HG03342 (cell line): ENCODE data around the gene PRR12.

Experiments
- ATAC-seq: cut with Tn5 transposase; IDR thresholded peaks from one replicate; pipeline ENCODE4 v1.9.1; 2021; ENCODE audit warnings: mild to moderate bottlenecking, moderate library complexity; ENCODE audit not compliant: unreplicated experiment

The PRR12 gene

DNA sequence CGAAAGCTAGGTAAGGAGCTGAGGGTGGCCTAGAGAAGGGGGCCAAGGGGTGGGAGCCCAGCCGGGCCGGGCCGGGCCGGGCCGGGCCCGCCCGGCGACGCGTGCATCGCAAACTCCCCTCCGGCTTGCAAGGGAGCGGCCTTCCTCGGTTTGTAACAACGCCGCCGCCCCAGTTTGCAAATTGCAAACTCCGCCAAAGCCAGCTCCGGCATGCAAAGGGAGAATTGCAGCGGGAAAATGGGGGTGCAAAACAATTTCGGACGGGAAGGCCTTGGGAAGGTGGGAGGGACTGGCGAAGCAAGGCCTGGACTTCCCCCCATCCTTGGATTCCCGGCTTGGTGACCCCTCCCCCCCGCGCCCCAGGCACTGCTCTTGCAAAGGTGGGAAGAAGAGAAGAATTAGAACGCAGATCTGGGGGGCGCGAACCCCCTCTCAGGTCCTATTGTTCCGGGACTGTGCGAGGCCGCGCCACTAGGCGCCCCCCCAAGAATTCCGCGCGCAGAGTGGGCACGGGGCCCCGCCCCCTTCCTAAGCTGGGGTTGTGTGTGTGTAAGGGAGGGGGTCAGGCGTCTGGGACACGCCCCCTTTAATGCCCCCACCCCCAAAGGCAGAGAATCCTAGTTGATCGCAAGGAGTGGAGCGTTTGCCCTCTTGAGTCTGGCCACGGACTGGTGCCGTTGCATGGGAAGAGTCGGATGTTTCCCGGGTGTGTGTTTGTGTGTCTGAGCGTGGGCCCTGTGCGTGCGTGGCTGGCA is 926 bp downstream of the PRR12 start:
- ATAC-seq: no peak

DNA sequence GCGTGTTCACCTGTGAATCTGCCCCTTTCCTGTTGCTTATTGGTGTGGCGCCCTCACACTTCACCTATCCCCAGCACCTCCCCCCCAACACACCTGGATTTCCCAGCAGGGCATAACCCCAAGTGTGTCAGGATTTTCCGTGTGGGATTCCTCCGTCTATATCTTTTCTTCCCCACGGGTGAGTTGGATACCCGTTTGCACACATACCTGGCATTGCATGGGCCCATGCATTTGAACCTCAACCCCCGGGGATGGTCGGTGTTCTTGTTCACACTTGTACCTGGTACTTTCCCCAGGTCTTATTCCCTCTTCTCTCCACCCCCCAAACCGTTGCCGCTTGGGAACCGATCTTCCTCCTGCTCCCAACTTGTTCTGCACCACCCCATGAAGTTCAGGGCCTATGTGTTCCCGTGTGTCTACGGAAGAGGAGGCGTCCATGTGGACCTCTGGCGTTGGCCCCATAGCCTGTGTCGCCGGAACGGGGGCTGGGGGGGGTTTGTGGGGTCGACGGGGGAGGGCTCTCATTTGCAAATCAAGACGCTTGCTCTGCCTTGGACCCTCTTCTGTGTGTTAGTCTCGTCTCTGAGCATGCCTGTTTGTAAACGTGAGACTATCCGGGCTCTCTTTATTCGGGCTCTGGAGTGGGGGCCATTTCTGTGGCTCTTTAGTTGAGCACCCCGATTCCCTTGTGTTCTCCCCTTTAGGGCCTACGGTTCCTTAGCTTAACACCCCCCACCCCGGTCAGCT is 1.7 kb downstream of the PRR12 start:
- ATAC-seq: no peak

DNA sequence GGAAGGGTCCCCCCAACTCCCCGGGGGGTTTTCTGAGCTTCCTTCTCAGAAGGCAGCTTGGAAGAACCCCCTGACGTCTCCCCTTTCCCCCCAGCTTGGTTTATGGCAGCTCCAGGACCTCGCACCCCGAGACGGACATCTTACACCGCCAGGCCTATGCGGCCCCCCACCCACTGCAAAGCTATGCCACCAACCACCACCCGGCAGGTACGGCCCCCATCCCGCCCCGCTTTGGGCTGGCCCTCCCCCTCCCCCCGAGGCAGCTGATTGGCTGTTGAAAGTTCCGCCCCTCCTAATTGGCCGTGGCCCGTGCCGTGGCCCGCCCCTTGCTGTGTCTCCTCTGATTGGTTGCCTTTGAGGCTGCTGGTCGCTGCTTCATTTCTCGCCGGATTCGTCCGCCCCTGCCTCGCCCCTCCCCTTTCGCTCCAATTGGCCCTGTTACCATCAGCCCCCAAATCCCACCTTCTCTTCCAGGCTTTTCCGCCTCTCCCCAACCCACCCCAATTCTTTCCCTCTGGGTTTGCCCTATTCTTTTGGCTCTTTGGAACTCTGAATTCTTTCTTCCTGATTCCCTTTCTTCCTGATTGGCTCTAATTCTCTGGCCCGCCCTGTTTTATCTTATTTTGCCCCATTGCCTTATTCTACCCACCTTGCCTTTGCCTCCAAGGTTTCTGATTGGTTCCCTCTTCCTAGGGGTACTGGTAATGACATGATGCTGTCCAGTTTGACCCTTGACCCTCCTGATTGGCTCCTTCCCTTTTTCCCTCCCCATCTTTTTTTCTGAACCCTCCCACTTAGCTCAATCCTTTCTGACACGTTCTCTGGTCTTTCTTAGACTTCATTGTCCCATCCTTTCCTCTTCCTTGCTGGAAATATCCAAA is 2.5 kb downstream of the PRR12 start:
- ATAC-seq: peak; percentile 39

DNA sequence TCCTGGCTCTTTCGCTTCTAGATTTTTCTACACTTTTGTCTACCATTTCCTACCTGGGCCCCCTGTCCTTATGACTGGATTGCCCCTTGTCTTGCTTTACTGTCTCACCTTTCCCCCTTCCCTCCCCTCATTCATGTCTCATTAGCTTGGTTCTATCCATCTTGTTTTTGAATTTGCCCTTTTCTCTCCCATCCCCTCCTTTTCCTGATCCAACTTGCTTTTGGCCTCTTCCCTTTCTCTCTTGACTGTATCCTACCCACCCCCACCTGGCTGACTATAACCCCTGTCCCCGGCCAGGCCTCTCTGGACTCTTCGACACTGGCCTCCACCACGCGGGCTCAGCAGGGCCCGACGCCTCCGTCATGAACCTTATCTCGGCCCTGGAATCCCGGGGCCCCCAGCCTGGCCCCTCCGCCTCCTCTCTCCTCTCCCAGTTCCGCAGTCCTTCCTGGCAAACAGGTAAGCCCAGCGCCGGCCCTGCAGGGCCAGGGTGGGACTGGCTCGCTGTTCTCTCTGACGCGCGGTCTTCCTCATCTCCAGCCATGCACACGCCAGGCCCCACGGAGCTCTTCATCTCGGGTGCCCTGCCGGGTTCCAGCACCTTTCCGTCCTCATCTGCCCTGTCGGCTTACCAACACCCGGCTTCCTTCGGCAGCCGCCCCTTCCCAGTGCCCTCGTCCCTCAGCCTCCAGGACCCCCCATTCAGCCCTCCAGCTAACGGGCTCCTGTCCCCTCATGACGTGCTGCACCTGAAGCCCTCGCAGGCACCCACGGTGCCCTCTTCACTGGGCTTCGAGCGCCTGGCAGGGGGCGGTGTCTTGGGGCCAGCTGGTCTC is 3.4 kb downstream of the PRR12 start:
- no peak for ATAC-seq

DNA sequence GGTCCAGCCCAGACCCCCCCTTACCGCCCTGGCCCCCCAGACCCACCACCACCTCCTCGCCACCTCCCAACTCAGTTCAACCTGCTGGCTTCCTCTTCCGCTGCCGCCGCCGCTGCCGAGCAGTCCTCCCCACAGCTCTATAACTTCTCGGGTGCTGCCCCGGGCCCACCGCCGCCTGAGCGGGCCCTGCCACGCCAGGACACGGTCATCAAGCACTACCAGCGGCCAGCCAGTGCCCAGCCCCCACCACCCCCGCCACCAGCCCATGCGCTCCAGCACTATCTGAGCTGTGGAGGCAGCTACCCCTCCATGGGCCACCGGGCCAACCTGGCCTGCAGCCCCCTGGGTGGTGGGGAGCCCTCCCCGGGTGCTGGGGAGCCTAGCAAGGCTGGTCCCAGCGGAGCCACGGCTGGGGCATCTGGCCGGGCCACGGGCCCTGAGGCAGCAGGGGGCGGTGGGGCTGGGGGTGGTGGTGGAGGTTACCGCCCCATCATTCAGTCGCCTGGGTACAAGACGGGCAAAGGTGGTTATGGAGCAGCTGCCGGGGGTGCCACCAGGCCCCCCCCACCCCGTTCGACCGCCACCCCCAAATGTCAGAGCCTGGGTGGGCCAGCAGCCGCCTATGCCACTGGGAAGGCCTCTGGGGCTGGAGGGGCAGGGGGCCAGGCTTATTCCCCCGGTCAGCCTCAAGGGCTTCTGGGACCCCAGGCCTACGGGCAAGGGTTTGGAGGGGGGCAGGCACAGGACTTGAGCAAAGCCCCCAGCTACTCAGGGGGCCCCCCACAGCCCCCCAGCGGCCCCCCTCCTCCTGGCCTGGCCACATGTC is 4.2 kb downstream of the PRR12 start:
- no peak for ATAC-seq

DNA sequence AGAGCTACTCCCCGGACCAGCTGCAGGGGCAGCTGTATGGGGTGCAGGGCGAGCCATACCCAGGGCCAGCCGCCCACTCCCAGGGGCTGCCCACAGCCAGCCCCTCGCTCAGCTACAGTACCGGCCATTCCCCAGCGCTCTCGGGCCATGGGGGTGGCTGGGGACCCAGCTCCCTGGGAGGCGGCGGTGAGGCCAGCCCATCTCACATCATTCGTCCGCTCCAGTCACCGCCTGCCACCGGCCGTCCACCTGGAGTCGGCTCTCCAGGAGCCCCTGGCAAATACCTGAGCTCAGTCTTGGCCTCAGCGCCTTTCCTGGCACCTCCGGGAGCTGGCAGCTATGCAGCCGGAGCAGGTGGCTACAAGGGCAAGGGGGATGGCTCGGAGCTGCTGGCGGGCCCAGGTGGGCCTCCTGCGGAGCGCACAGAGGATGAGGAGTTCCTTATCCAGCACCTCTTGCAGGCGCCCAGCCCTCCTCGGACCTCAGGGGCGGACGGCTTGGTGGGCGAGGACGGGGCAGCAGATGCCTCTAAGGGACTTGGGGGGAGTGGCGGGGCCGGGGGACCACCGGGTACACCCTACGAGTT is 4.9 kb downstream of the PRR12 start:
- no peak for ATAC-seq

DNA sequence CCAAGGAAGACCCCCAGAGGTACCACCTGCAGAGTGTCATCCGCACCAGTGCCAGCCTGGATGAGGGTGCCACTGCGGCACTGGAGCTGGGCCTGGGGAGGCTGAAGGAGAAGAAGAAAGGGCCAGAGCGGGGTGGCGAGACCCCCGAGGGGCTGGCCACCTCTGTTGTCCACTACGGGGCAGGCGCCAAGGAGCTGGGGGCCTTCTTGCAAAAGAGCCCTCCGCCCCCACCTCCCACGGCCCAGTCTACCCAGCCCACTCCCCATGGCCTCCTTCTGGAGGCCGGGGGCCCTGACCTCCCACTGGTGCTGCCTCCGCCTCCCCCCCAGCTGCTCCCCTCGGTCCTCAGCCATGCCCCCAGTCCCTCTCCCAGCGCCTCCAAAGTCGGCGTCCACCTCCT is 5.4 kb downstream of the PRR12 start:
- no peak for ATAC-seq

DNA sequence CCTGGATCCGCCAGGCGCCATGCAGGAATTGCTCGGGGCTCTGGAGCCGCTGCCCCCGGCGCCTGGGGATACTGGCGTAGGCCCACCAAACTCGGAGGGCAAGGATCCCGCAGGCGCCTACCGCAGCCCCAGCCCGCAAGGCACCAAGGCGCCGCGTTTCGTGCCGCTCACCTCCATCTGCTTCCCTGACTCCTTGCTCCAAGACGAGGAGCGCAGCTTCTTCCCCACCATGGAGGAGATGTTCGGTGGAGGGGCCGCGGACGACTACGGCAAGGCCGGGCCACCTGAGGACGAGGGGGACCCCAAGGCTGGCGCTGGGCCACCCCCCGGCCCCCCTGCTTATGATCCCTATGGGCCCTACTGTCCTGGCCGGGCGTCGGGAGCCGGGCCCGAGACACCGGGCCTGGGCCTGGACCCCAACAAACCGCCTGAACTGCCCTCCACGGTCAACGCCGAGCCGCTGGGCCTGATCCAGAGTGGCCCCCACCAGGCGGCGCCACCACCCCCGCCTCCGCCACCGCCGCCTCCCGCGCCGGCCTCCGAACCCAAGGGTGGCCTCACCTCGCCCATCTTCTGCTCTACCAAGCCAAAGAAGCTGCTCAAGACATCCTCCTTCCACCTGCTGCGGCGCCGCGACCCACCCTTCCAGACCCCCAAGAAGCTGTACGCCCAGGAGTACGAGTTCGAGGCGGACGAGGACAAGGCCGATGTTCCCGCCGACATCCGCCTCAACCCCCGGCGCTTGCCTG is 6.1 kb downstream of the PRR12 start:
- no peak for ATAC-seq

DNA sequence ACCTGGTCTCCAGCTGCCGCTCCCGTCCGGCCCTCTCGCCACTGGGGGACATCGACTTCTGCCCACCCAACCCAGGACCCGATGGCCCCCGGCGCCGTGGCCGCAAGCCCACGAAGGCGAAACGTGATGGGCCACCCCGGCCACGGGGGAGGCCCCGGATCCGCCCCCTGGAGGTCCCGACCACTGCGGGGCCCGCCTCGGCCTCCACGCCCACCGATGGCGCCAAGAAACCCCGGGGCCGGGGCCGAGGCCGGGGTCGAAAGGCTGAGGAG is 6.7 kb downstream of the PRR12 start:
- no peak for ATAC-seq

DNA sequence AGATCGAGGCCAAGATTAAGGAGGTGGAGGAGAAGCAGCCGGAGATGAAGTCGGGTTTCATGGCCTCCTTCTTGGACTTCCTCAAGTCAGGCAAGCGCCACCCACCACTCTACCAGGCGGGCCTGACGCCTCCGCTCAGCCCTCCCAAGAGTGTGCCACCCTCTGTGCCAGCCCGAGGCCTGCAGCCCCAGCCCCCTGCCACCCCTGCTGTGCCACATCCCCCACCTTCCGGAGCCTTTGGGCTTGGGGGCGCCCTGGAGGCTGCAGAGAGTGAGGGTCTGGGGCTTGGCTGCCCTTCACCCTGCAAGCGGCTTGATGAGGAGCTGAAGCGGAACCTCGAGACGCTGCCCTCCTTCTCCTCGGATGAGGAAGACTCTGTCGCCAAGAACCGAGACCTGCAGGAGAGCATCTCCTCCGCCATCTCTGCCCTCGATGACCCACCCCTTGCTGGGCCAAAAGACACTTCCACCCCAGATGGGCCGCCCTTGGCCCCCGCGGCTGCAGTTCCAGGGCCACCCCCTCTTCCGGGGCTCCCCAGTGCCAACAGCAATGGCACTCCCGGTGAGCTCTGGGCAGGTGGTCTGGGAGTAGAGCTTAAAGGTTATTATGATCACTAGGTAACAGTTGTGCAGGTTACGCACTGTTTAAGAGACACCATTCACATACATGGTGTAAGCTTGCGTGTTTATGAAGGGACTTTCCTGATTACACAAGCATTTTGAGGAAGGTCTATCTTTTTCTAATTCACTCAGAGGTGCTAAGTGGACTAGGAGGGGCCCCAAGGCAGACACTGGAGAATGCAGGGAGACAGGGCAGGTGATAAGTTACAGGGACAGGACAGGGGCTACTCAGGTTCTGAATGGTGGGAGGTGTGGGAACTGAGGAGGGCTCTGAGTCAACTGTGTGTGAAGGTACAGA is 8.7 kb downstream of the PRR12 start:
- no peak for ATAC-seq

DNA sequence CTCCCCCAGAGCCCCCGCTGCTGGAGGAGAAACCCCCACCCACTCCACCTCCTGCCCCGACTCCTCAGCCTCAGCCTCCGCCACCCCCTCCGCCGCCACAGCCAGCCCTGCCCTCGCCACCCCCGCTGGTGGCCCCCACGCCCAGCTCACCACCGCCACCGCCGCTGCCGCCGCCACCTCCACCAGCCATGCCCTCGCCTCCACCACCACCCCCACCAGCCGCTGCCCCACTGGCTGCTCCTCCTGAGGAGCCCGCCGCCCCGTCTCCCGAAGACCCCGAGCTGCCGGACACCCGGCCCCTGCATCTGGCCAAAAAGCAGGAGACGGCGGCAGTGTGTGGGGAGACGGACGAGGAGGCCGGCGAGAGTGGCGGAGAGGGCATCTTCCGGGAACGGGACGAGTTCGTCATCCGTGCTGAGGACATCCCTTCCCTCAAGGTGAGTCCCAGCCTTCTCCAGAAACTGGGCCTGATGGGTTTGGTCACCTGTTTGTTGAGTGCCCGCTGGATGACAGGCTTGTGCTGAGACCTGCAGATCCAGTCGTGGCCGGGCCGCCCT is 10.6 kb downstream of the PRR12 start:
- ATAC-seq: no peak

DNA sequence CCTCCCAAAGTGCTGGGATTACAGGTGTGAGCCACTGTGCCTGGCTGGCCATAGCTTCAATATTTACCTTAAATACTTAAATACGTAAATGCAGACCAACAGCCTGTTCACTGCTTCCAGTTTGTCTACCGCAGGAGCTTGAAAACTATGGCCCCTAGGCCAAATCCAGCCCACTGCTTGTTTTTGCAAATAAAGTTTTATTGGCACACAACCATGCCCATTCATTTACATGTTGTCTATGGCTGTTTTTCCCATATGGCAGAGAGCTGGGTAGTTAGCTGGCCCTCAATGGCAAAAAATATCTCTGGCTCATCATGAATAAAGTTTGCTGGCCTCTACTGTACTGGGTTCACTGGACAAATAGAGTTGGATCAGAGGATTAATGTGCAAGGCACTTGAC is 11.8 kb downstream of the PRR12 start:
- no peak for ATAC-seq

DNA sequence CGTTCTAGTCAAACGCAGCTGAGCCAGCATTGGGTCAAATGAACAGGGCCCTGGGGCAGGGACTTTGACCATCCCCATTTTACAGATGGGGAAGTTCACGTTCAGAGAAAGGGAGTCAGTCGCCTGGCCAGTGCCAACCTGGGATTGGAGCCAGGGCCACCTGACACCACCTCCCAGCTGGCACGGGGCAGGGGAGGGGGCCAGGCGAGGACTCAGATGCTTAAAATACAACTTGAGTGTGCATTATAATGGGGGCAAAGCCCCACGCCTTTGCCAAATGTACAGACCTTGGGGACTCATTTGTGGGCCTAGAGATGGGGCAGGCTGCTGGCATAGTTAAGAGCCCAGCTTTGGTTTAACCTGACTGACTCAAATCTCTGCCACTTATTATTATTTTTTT is 14.6 kb downstream of the PRR12 start:
- no peak for ATAC-seq

DNA sequence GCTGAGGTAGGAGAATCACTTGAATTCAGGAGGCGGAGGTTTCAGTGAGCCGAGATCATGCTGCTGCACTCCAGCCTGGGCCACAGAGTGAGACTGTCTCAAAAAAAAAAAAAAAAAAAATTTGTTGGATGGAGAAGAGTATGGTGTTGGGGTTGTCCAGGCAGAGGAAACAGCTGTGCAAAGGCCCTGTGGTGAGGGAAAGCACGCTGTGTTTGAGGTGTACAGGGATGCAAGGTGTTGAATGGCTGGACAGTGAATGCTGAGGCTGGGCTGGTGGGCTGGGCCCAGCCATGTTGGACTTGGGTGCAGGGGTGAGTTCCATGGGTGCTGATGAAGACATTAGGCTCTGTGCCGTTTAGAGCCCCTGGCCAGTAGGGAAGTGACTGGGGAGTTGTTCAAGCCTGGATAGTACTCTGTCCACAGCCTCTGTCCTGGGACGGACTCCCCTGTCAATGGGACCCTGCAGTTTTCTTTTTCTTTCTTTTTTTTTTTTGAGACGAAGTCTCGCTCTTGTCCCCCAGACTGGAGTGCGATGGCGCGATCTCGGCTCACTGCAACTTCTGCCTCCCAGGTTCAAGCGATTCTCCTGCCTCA is 18.6 kb downstream of the PRR12 start:
- ATAC-seq: no peak

DNA sequence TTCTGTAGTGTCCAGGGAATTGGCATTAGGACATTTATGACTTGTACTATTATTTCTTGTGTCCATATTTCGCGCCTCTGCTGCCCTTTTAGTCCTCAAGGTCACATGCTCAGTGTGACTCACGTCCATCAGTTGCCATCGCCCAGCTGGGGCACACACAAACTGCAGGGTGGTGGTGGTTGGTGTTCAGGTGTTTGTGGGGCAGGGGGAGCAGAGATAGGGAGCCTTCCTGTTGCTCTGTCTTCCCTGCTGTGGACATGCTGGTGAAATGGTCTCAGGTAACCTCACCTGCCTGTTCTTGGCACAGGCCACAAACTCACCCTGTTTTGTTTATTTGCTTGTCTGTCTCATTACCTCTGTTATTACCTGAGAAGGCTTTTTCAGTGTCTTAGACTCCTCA is 22.4 kb downstream of the PRR12 start:
- ATAC-seq: no peak

DNA sequence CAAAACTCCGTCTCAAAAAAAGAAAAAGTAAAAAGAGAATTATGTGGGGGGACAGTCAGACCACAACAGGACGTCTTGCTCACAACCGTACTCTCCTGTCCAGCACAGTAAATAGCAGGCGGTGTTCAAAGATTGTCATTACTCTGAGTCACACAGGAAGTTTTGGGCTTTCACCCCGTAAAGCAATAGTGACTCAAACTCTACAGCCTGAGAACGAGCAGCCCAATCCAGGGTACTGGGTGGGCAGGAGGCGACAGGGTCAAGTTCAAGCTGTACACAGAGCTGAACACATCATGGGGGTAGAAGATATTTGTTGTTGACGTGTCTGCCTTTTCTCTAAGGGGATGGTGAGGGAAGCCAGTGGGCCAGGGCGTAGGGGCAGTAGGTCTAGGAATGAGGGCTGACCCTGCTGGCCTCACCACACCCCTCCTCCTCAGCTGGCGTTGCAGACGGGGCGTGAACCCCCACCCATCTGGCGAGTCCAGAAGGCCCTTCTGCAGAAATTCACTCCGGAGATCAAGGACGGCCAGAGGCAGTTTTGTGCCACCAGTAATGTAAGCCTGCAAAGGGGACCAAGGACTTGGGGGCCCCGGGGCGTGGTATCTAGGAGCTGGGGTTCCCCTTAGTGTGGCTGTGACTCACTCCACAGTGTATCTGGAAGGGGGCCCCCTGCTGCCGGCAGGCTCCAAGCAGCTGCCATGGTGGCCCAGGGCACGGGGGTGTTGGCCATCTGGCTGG is 23.3 kb downstream of the PRR12 start:
- ATAC-seq: no peak

DNA sequence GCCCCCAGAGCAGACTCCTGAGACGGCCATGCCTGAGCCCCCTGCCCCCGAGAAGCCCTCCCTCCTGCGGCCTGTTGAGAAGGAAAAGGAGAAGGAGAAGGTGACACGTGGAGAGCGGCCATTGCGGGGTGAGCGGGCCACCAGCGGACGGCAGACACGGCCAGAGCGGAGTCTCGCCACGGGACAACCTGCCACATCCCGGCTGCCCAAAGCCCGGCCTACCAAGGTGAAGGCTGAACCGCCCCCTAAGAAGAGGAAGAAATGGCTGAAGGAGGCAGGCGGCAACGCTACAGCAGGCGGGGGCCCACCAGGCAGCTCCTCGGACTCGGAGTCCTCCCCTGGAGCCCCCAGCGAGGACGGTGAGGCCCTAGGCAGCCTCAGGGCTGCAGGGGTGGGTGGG is 24.9 kb downstream of the PRR12 start:
- ATAC-seq: no peak
